Prostate gland (tissue), 2 donors: Measurements from ENCODE around the gene MEF2D.

Experiments used
- CTCF ChIP-seq, 4 experiments: fragments of 200-600 bp in 2 of 4; fragments of 450-650 bp in 2 of 4; sonication (generic) in 2 of 4; IDR thresholded peaks; 1 replicate in 3 of 4; 2 replicates in 1 of 4; pipeline ENCODE4 v1.5.1; 2016 to 2019; ENCODE audit warnings: antibody characterized with exemption in 4 of 4, mild to moderate bottlenecking in 2 of 4, moderate library complexity in 2 of 4
- POLR2AphosphoS5 ChIP-seq: sonication (generic); formaldehyde crosslinking; IDR thresholded peaks from one replicate; pipeline ENCODE4 v1.6.1; 2017; ENCODE audit warnings: antibody characterized with exemption

DNA sequence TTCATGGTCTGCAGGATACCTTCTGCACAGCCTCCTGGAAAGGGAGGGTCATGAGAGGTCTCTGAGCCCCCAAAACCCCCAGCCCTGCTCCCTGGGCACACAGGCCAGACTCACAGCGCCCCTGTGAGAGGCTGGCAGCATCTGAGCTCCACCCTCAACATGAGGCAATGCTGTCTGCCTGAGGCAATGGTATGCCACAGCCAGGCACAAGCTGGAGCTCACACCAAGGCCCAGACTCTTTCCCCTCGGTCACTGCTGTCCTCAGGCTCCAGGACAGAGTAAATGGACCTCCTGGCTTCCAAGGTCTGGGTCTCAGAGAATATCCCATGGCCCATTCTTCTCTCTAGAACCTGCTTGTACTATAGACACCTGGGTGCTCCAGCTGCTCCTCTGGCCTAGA lies 17.2 kb downstream of the MEF2D start:
- TF ChIP-seq POLR2AphosphoS5 (no peak), CTCF (IDR thresholded peaks at IDR 0.05) (no peak)
